NCI-H526 (cell line): Measurements from ENCODE around the gene PANK1.
"Not testable (repeated sequence)": the region's sequence is repeated elsewhere in the genome, so short reads cannot be mapped to it uniquely, and the experiment has no call there.

Experiments used
- DNase-seq, 2 experiments: peaks; one replicate each; lab custom pipeline; 2025; lab: John Stamatoyannopoulos, UW

The PANK1 gene

GRCh38 chr10:89567576-89568245 lies 77.3 kb downstream of the PANK1 start:
- DNase-seq, result no peak

- no peak for DNase-seq
These were observed 78.0 kb downstream of the PANK1 start for GRCh38 chr10:89566992-89567391.

- DNase-seq, result no peak
These were observed 78.7 kb downstream of the PANK1 start for GRCh38 chr10:89566095-89566950.

- no peak for DNase-seq
These were observed 79.9 kb downstream of the PANK1 start for GRCh38 chr10:89565180-89565579.

- DNase-seq, result peak in 1 of 2 experiments; percentile 38
These were observed 81.1 kb downstream of the PANK1 start for GRCh38 chr10:89563861-89564478.

- no peak for DNase-seq
These were observed 81.7 kb downstream of the PANK1 start for GRCh38 chr10:89563311-89563710.

GRCh38 chr10:89556600-89556999 lies 88.4 kb downstream of the PANK1 start:
- DNase-seq, result no peak

GRCh38 chr10:89555688-89556445 lies 89.2 kb downstream of the PANK1 start:
- no peak for DNase-seq

GRCh38 chr10:89554433-89554832 lies 90.6 kb downstream of the PANK1 start:
- no peak for DNase-seq

GRCh38 chr10:89553064-89553734 lies 91.8 kb downstream of the PANK1 start:
- no peak for DNase-seq

- DNase-seq, result no peak
These were observed 92.8 kb downstream of the PANK1 start for GRCh38 chr10:89552213-89552612.

GRCh38 chr10:89550509-89550908 lies 94.5 kb downstream of the PANK1 start:
- DNase-seq, result no peak

GRCh38 chr10:89549510-89549909 lies 95.5 kb downstream of the PANK1 start:
- DNase-seq, result no peak

- no peak for DNase-seq
These were observed 96.4 kb downstream of the PANK1 start for GRCh38 chr10:89548673-89549072.

- no peak for DNase-seq
These were observed 97.1 kb downstream of the PANK1 start for GRCh38 chr10:89547853-89548513.

- DNase-seq, result not testable (repeated sequence)
These were observed 98.4 kb downstream of the PANK1 start for GRCh38 chr10:89546651-89547050.

- DNase-seq, result no peak
These were observed 101.2 kb downstream of the PANK1 start for GRCh38 chr10:89543841-89544240.

GRCh38 chr10:89540420-89540949 lies 104.6 kb downstream of the PANK1 start:
- no peak for DNase-seq

GRCh38 chr10:89537364-89537763 lies 107.7 kb downstream of the PANK1 start:
- no peak for DNase-seq

GRCh38 chr10:89536013-89536354 lies 109.1 kb downstream of the PANK1 start:
- DNase-seq, result no peak
